ENCODE results near the gene PRDM15. TPM values are rescaled to one million over a fixed set of nuclear protein-coding genes. Genes with fewer than 3 reads are reported as not detected.

Gene PRDM15
- total RNA-seq, 6 donors from 2014 or later, result 5.3 to 31.4 (median 7.4) TPM

GRCh38 chr21:41914965-41915364, 35.8 kb upstream of the PRDM15 start:
- no peaks in the 10 kb centered on the region for H3K27me3 ChIP-seq
- ATAC-seq (ENCODE audit: low FRiP score in 2 of 2) (no peak), DNase-seq (no peak)
- no peaks in the 10 kb centered on the region for H3K4me1 ChIP-seq
- H3K27ac ChIP-seq, result no peak overlapping the region
- H3K4me3 ChIP-seq, result no peak overlapping the region
- no peak for TF ChIP-seq EP300 (IDR thresholded peaks at IDR 0.05)
- WGBS, 2 donors, result 81 to 89% methylated on average over 6 of the region's 6 CpGs
- H3K36me3 ChIP-seq, result peaks cover 11 to 66% (median 34%) of the 10 kb centered on the region in 4 donors
- H3K9me3 ChIP-seq, result no peaks in the 10 kb centered on the region

- Histone ChIP-seq H3K4me3 (no peak overlapping the region), H3K27me3 (no peaks in the 10 kb centered on the region), H3K36me3 (peaks cover 11 to 68% (median 34%) of the 10 kb centered on the region in 4 donors), H3K27ac (no peak overlapping the region), H3K9me3 (no peaks in the 10 kb centered on the region), H3K4me1 (no peaks in the 10 kb centered on the region)
- no peak for ATAC-seq (ENCODE audit: low FRiP score in 2 of 2)
- 98% methylated on average over 12 of the region's 12 CpGs for WGBS, 2 donors
- peak in 1 of 2 donors; percentile 54 for DNase-seq
- TF ChIP-seq EP300 (IDR thresholded peaks at IDR 0.05), result no peak
- no peak for TF ChIP-seq CTCF (IDR thresholded peaks at IDR 0.05)
- TF ChIP-seq POLR2A (IDR thresholded peaks at IDR 0.05), result no peak
- TF ChIP-seq POLR2AphosphoS5 (IDR thresholded peaks at IDR 0.05), result no peak
These were observed 35.2 kb upstream of the PRDM15 start for GRCh38 chr21:41914358-41914757.

GRCh38 chr21:41913230-41913629, 34.1 kb upstream of the PRDM15 start:
- H3K4me1 ChIP-seq, result no peaks in the 10 kb centered on the region
- H3K27ac ChIP-seq, result no peak overlapping the region
- no peaks in the 10 kb centered on the region for H3K9me3 ChIP-seq
- peak in 1 of 2 donors; percentile 19 for DNase-seq
- H3K27me3 ChIP-seq, result no peaks in the 10 kb centered on the region
- no peak overlapping the region for H3K4me3 ChIP-seq
- WGBS, 2 donors, result 93 to 96% methylated on average over 3 to 9 of the region's 9 CpGs
- ATAC-seq (ENCODE audit: low FRiP score in 2 of 2), result no peak
- TF ChIP-seq EP300 (IDR thresholded peaks at IDR 0.05), result no peak
- TF ChIP-seq POLR2AphosphoS5 (IDR thresholded peaks at IDR 0.05), result no peak
- TF ChIP-seq CTCF (IDR thresholded peaks at IDR 0.05), result no peak
- no peak for TF ChIP-seq POLR2A (IDR thresholded peaks at IDR 0.05)
- peaks cover 16 to 68% (median 30%) of the 10 kb centered on the region in 4 donors for H3K36me3 ChIP-seq

- Histone ChIP-seq H3K4me1 (no peaks in the 10 kb centered on the region), H3K36me3 (peaks cover 11 to 72% (median 27%) of the 10 kb centered on the region in 4 donors), H3K27ac (no peak overlapping the region), H3K9me3 (no peaks in the 10 kb centered on the region), H3K27me3 (no peaks in the 10 kb centered on the region), H3K4me3 (no peak overlapping the region)
- DNase-seq (no peak), ATAC-seq (ENCODE audit: low FRiP score in 2 of 2) (no peak)
- TF ChIP-seq POLR2AphosphoS5 (IDR thresholded peaks at IDR 0.05), result no peak
- no peak for TF ChIP-seq EP300 (IDR thresholded peaks at IDR 0.05)
- TF ChIP-seq CTCF (IDR thresholded peaks at IDR 0.05), result no peak
- TF ChIP-seq POLR2A (IDR thresholded peaks at IDR 0.05), result no peak
- WGBS, 2 donors, result 74 to 77% methylated on average over 3 of the region's 3 CpGs
These were observed 29.7 kb upstream of the PRDM15 start for GRCh38 chr21:41908829-41909228.

- ATAC-seq (ENCODE audit: low FRiP score in 2 of 2) (no peak), DNase-seq (peak in 1 of 2 donors; percentile 84)
- Histone ChIP-seq H3K27me3 (no peaks in the 10 kb centered on the region), H3K4me1 (no peaks in the 10 kb centered on the region), H3K36me3 (peaks cover 11 to 70% (median 28%) of the 10 kb centered on the region in 4 donors), H3K4me3 (no peak overlapping the region), H3K27ac (no peak overlapping the region), H3K9me3 (no peaks in the 10 kb centered on the region)
- 92 to 96% methylated on average over 22 to 36 of the region's 36 CpGs for WGBS, 2 donors
- no peak for TF ChIP-seq POLR2A (IDR thresholded peaks at IDR 0.05)
- no peak for TF ChIP-seq CTCF (IDR thresholded peaks at IDR 0.05)
- no peak for TF ChIP-seq POLR2AphosphoS5 (IDR thresholded peaks at IDR 0.05)
These were observed 28.5 kb upstream of the PRDM15 start for GRCh38 chr21:41907496-41908258.
